ENCODE data around the gene CPED1.
"Not testable (repeated sequence)": the region's sequence is repeated elsewhere in the genome, so short reads cannot be mapped to it uniquely, and the experiment has no call there.

The CPED1 gene

DNA sequence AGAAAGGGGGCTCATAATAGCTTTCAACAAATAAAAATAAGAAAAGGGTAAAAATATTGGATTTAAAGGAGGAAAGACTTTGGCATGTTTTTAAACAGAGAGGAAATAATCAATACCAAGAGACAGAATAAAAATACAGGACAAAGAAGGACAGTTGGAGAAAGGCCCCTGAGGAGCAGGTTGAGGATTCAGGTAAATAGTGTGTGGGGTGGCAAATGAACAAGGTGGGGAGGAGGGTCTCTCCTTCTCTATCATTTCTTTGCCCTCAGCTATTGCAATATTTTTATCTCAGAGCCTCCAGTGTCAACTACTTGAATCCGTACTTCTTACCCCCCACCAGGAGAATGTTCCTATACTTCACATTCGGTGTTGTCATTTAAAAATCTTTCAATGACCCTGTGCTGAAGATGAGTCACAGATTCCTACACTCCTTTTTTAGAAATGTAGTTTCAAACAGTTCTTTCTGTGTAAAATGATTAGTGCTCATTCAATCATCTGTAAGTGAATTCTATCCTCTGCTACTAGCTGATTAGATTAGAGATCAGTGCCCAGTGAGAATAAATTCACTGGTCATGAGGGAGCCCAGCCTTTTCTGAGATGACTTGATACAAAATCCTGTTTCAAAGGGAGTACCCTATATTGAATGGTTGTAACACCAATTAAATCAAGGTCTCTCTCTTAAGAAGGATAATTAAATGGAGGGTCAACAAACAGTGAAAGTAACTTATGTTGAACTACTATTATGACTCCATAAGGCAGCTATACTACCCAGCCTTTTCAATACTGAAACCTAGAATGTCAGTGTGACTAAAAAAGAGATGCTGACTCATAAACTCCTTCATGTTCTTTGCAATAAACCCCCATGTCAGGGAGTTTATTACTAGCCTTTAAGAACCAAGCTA, 289.9 kb downstream of the CPED1 start:
- DNase-seq (ENCODE audit: low read depth in 1 of 2, low spot score in 1 of 2): no peak

DNA sequence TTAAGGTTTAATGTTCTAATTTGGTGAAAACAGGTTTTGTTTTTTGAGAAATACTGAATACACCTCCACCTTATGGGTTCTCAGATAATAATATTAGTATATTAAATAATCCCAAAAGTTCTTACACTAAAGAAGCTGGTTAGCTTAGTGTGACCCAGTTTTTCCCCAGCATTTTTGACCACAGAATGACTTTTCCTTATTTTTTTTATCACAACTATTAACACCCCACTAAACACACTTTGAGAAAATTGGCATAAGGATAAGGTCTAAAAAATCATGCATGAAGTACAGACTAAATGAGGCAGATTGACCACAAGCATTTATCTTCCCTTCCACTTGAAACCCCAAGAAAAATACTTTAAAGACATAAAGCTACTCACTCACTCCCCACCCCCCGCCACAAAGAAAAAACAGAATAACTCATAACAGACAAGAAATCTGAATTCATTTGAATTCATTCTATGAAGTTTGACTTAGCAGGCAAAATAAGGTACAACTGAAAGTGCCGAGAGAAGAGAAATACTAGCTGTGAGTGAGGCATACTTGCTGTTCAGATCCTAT, 290.6 kb downstream of the CPED1 start:
- no peak for DNase-seq (ENCODE audit: low read depth in 1 of 2, low spot score in 1 of 2)

DNA sequence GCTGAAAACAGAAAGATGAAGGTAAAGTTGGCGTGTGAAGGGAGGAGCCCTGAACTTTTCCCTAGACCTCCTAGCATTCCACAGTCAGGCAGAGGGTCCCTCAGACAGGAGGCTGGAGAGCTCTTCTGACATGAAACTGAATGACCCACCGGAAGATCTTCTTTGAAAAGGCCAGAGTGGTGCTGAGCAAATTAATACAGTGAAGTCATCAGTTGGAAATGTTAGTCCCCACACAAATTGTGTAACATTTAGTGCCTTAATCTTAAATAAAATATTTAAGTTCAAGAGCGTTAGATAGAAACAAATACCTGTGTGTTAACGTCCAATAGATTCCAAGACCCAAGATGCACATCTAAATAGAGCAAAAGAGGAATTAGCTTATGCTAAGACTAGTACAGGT, 291.3 kb downstream of the CPED1 start:
- DNase-seq (ENCODE audit: low read depth in 1 of 2, low spot score in 1 of 2): no peak

DNA sequence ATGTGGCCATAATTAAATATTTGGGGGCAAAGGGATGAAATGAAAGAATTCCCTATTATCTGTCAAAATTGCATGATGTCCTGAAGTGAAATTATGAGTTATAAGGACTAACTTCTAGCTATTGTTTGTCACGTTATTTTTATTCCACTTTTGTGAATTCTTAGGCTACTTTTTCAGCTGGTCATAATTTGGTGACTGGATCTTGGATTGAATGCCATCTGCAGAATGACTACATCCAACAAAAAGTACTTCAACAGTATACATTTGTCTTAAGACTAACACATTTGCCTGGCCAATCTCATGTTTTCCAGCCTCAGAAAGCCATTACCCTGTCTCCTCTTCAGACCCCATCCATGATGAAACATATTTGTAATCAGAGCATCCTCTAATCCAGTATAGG, 292.1 kb downstream of the CPED1 start:
- DNase-seq (ENCODE audit: low read depth in 1 of 2, low spot score in 1 of 2): no peak

DNA sequence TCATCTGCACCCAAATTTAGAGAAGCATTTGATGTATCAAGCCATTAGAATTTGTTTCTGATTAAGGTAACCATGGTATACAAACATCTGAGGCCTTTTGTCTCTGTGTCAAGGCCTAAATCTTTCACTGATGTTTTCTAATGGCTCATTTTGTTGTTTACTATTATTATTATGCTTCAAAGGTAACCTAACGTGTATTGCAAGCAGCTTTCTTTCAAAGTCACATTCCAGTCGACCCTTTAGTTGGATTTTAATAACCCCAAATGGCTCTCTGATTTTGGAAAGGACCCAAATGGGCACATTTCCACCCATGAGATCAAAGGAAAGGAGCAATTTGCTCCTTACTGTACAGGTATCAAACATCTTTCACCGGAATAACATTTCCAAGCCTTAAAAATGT, 293.6 kb downstream of the CPED1 start:
- no peak for DNase-seq (ENCODE audit: low read depth in 1 of 2, low spot score in 1 of 2)

DNA sequence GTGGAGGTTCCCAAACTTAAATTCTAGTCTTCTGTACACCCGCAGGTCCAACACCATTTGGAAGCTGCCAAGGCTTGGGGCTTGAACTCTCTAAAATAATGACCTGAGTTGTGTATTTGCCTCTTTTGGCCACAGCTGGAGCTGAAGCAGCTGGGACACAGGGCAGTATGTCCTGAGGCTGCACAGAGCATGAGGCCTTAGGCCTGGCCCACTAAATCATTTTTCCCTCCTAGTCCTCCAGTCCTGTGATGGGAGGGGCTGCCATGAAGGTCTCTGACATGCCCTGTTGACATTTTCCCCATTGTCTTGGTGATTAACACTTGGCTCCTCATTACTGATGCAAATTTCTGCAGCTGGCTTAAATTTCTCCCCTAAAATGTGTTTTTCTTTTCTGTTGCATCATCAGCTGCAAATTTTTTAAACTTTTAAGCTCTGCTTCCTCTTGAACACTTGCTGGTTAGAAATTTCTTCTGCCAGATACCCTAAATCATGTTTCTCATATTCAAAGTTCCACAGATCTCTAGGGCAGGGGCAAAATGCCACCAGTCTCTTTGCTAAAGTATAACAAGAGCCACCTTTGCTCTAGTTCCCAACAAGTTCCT, 296.7 kb downstream of the CPED1 start:
- DNase-seq (ENCODE audit: low read depth in 1 of 2, low spot score in 1 of 2): no peak

DNA sequence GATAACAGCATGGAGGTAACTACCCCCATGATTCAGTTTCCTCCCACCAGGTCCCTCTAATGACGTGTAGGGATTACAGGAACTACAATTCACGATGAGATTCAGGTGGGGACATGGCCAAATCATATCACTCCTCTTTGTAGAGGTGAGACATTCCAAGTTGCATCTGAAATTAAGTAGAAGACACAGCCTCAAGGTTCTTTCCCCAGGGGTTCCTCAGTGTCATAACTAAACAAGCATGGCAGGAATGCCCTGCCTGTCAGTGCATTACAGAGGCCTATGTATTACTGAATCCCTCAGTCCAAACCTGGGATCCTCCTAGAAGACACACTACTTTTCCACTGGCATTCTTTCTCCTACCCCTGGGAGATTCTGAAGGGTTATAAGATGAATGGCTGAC, 297.7 kb downstream of the CPED1 start:
- no peak for DNase-seq (ENCODE audit: low read depth in 1 of 2, low spot score in 1 of 2)

DNA sequence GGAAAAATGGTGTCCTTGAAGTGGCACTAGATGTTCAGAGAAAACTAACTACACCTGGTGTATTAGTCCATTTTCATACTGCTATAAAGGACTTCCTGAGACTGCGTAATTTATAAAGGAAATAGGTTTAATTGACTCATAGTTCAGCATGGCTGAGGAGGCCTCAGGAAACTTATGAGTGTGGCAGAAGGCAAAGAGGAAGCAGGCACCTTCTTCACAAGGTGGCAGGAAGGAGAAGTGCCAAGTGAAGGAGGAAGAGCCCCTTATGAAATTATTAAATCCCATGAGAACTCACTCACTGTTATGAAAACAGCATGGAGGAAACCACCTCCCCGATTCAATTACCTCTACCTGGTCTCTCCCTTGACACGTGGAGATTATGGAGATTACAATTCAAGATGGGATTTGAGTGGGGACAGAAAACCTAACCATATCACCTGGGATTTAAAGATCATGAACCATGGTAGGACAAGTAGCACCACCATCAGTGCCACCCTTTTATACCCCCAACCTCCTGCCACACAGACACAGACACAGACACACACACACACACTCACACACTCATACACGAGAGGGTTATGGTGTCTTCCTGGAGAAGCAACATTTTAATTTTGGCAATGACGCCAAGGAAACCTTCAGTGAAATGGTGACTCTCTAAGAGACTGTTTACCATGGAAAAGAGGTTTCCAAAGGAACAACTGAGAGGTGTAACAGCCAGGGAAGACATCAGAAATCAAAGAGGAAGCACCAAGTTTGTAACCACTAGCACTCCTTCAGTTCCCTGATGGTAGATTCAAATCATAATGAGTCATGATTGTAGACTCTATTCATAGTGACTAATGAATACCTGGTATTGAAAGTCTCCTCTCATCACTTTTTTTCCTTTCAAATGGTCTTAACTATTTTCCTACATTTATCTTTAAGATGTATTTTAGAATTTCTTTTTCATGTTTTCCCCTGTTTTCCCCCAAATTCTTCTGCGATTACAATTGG, 298.5 kb downstream of the CPED1 start:
- DNase-seq (ENCODE audit: low read depth in 1 of 2, low spot score in 1 of 2): no peak

DNA sequence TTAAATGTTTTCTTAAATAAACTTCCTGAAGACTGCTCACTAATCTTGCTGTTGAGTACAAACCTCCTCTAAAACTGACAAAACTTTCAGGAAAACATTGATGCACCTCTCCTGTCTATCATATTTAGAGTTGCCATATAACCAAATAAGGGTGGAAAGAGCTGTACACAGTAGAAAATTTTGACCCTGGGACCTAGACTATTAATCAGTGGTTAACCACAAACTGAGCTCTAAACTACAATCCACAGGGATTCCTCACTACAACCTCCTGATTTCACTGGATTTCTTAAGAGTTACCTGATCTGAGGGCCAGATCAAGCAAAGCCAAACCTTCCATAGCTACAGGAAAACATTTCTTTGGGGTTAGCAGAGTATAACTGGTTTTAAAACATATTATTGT, 300.4 kb downstream of the CPED1 start:
- DNase-seq (ENCODE audit: low read depth in 1 of 2, low spot score in 1 of 2): no peak

DNA sequence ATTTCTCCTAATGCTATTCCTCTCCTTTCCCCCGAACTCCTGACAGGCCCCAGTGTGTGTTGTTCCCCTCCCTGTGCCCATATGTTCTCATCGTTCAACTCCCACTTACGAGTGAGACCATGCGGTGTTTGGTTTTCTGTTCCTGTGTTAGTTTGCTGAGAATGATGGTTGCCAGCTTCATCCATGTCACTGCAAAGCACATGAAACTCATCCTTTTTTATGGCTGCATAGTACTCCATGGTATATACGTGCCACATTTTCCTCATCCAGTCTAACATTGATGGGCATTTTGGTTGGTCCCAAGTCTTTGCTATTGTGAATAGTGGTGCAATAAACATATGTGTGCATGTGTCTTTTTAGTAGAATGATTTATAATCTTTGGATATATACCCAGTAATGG, 301.4 kb downstream of the CPED1 start:
- DNase-seq (ENCODE audit: low read depth in 1 of 2, low spot score in 1 of 2): not testable (repeated sequence)

DNA sequence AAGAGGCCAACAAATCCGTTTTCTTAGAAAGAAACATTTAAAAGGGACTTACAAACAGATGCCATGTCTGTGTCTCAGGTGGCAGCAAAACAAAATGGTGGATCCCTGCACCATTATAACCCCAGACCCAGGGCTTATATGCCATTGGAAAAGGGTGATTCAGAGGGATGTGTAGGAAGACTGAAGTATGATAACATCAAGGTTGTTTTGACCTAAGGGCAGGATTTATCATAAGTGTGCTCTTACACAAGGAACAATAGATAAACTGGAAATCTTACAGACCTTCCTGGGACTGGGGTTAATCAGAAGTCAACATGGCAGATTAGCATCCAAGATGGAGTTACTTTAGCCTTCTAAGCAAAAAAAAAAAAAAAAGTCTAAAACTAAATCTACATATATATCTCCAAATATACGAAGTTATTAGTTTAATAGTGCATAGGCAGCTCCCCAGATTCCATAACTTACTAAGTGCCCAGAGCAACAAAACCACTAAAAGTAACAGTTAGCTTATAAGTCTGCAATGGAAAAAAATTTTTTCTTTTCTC, 306.0 kb downstream of the CPED1 start:
- no peak for DNase-seq (ENCODE audit: low read depth in 1 of 2, low spot score in 1 of 2)

DNA sequence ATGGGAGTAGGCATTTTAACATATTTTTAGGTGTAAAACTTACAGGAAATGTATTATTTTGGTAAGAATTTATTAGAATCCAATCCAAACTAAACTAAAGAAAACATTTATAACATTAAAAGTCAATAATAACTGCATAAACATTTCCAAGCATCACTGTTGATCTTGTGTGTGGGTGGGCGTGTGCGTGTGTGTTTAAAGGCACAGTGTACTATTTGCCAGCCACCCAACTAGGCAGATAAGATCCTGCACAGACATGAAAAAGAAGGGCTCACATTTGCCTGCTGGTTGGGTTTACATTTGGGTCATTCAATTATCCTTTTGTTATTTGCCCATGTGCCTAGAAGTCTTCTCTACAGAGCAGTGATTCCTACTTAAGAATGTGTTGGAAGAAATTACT, 309.3 kb downstream of the CPED1 start:
- DNase-seq (ENCODE audit: low read depth in 1 of 2, low spot score in 1 of 2): no peak

DNA sequence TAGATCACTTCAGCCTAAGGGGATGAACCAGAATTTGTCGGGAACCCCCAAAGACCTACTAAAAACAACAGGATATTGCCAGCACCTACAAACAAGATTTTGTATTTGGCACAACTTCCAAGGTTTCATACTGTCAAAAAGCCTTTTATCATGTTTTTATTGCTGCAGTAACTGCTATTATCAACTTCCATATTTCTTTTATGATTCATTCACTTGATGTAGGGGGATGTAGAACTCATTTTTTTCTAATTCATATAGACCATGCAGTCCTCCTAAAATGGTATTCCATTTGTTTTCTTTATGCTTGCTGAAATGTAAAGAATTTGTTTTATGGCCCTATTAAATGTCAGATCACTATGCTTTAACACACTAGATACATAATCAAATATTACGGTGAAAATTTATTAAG, 310.3 kb downstream of the CPED1 start:
- DNase-seq (ENCODE audit: low read depth in 1 of 2, low spot score in 1 of 2): no peak

DNA sequence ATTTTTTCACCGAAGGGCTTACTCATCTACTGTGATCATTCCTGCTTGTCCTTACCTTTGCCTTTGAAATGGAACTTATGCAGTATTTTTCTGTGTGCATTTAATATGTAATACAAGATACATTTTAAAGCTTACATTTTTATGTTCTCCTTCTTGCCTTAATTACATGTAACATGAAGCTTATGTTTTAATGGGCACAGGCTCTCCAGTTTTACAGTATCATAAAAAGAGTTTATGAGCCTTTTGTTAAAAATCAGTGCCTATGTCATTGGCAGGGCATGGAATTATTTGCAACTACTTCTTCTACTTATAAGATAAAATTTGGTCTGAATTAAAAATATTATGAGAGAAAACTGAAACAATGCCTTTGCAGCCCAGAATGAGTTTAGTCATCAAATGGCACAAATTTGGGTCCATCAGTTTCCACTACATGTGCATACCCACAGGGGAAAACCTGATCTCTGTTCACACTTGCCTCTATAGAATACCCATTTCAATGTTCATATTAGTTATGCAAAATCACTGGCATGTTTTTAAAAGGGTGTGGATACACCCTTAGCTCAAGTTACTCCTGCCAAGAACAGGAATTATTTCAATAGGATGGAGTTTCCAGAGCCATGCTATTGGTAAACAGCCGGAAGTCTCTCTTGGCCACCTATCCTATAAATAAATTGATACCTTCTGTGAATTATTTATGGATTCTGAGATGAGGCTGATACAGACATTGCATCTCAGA, 312.3 kb downstream of the CPED1 start:
- DNase-seq (ENCODE audit: low read depth in 1 of 2, low spot score in 1 of 2): no peak

DNA sequence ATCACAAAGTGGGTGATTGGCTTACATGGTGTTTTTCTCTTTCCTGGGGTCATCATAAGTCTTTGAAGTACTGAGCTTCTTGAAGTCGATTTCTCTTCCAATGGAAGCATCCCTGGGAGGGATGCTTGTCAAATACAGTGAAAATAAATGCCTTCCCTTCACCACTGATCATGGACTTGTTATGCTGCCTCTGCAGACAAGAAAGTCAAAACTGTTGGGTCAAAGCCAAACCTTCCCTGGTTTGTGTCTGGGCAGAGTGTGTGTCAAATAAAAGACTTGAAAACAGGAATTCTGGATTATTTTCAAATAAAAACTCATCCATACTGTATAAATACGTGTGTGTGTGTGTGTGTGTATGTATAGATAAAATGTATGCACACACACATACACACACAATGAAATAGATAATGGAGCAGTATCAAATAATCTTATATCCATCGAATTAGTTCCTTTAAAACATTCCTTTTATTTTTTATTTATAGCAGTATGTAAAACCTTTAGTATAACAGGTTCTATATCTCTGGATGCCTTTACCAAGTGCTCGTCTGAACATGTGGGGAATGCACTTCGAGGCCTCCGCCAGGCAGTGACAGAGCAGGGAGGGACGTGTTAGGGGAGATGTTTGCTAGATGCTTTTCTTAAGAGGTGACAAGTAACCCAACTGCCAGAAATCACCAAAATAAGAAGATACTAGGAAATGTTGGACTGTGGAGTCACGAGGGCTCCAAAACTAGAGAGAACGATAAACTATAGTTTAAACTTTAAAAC, 313.1 kb downstream of the CPED1 start:
- no peak for DNase-seq (ENCODE audit: low read depth in 1 of 2, low spot score in 1 of 2)

DNA sequence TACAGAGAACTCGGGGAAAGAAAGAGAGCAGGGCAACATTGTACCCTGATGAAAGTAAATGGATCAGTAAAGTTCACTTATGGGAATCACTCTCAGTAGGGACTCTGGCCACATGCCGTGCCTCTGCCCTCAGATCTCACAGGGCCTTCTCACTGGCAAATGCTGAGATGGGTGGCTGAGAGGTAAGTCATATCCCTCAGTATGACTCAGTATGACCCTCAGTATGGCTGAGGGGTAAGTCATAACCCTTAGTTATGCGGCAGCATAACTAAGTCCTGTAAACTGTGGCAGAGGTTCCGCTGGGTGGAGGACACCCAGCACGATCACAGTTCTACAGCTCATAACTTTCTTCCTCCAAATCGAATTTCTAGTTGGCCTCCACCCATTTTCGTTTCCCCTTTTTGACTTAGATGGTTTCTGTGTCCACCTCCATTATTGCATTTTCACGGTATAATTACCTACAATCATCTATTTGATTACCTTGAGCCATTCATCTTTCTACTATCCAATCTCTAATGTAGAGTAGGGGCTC, 313.8 kb downstream of the CPED1 start:
- DNase-seq (ENCODE audit: low read depth in 1 of 2, low spot score in 1 of 2): no peak

DNA sequence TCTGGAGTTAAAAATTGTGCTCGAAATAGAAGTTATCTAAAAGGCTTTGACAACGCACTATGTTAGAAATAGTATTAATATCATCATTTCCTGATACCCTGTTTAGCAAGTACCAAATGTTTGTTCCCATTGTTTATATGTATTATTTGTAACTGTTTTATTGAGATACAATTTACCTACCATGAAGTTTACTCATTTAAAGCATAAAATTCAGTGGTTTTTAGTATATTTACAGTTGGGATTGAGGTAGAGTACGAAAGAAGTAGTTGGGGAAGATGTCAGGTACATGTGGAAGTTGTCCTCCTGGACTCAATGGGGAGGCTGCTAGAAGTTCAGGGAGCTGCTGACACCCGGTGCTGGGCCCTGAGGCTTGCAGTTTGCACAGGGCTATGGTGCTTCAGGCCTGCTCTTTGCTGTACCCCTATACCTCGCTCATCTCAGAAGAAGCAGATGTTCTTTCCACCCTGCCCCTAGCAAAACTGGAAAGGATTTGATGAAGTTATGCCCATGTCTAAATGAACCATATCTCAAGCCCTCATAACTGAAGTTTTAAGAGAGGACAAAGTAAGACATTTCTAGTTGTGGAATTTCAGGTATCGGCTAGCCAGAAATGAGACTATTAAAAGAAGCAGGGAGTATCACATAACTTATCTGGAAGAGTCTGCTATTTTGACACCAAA, 315.1 kb downstream of the CPED1 start:
- no peak for DNase-seq (ENCODE audit: low read depth in 1 of 2, low spot score in 1 of 2)

DNA sequence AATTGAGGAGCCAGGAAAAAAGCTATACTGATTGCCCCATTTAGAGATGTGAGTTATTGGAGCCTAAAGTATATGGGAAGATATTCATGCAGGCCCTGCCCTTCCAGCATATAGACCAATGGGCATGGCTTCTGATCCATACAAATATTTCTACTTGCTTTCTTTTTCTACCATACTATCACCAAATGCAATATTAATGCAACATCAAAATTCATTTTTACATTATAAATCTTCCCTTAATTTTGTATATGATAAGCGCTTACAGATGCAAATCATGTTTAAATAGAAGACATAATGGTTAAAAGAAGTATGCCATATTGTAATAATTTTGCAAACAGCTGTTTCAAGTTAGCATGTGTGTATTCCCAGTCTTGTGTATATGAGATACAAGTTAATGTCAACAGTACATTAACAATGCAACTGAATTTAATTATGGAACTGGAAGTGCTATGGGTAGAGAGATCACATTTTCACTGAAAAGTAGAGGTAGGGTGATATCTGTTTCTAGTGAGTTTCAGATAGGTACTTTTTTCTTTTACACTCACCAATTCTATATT, 315.7 kb downstream of the CPED1 start:
- no peak for DNase-seq (ENCODE audit: low read depth in 1 of 2, low spot score in 1 of 2)
